Measurements from ENCODE around the gene PPP1R16B. TPM values are rescaled to one million over a fixed set of nuclear protein-coding genes. Genes with fewer than 3 reads are reported as not detected.

PPP1R16B gene
- total and polyA plus RNA-seq, 11 donors: 1.9 to 12.2 (median 6.9) TPM

DNA sequence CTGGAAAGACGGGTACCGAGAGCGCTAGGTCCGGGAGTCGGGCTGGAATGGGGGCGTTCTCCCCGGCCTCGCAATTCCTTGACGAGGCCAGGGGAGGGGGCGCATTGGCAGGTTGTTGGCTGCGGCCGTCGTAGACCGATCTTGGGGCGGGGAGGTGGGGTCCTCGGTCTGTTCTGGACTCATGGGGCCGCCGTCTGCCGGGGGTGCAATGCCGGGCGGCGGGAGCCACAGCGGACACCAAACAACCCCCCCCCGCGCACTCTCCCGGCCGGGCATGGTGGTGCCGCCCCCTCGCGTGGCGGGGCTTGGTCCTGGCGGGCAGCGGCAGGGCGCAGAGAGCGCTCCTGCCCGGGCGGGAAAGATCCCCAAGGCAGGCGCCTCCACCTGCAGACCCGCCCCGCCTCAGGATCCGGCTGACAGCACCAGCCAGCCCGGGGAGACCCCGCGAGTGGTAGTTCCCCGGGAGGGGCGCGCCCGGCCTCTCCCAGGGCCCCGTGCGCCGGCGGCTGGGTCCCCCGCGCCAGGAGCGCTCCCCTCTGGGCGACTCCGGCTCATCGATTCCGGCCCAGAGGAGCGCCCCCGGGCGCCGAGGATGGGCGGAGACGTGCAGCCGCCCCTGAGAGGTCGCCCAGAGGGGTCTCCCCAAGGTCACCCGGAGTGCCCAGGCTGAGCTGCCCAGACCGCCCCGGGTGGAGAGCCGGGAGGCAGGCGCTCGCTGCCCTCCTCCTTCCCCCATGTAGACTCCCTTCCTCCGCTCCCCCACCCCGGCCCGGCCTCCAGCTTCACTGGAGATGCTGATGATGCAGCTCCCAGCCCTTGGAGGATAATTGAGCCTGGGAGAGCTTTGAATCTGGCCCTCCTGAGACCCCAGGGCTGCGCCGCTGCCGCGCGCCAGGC lies 709 bp downstream of the PPP1R16B start:
- TF ChIP-seq POLR2A (IDR thresholded peaks at IDR 0.05): no peak
- TF ChIP-seq CTCF (IDR thresholded peaks at IDR 0.05): peak in 2 of 12 donors; percentile 9 to 15
- Histone ChIP-seq H3K4me1 (peaks cover 0 to 62% (median 33%) of the 10 kb centered on the region in 12 donors), H3K4me3 (peak overlapping the region; percentile 68 to 98 (median 76)), H3K9me3 (no peaks in the 10 kb centered on the region), H3K36me3 (peaks cover 0 to 7% (median 0%) of the 10 kb centered on the region in 9 donors), H3K27ac (peak overlapping the region; percentile 69 to 90 (median 86)), H3K27me3 (peaks cover 3 to 33% (median 17%) of the 10 kb centered on the region in 9 donors)
- DNase-seq (peak in 4 of 5 donors; percentile 33 to 67 (median 34)), ATAC-seq (peak in 2 of 4 donors; percentile 33 to 52)
- WGBS, 4 donors: 1 to 2% (median 1%) methylated on average over 21 to 81 of the region's 81 CpGs
- intact Hi-C loops (cut with DNase I): loop anchor here in 7 of 10 donors (5.0 to 10.0 kb wide), 5 partner anchors 69 to 89 kb away; no protein-coding TSS in a partner anchor

DNA sequence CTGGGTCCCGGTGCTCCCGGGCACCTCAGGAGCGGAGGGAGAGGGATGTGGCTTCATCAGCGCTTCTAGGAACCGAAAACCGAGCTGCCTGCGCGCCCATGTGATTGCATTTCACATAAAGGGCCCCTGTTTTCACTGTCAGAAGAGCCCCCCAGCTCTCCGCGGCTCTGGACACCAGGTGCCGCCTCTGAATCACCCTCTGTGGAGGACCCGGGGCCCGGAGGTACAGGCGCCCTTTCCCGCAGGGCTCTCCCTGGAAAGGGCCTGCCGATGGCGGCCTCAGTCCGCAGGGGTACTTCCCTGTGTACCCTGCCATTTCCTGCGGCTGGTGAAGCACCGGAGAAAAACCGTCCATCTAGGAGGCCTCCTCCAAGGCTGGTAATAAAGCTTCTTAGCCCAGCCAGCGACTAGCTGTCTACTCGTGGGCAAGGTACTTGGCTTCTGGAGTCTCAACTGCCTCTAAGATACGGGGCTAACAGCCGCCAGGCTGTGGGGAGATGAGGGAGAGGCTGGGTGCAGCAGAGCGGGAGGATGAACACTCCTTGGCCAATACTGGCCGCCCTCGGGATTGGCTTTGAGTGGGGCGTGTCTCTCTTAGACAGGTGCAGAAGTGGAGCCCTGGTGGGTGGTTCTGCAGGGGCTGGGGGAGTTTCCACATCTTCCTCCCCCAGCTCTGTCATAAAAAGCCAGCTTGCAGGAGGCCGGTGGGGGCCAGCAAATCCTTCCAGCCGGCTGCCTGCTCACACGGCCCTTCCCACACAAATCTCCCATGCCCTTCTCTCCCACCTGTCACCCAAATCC lies 1.6 kb downstream of the PPP1R16B start:
- H3K9me3 ChIP-seq: no peaks in the 10 kb centered on the region
- WGBS, 4 donors: 15 to 20% (median 16%) methylated on average over 24 to 32 of the region's 32 CpGs
- H3K36me3 ChIP-seq: peaks cover 0 to 8% (median 0%) of the 10 kb centered on the region in 9 donors
- H3K27ac ChIP-seq: peak overlapping the region in 11 of 12 donors; percentile 24 to 90 (median 86)
- H3K4me3 ChIP-seq: peak overlapping the region; percentile 68 to 98 (median 76)
- TF ChIP-seq CTCF (IDR thresholded peaks at IDR 0.05) (no peak), POLR2A (IDR thresholded peaks at IDR 0.05) (no peak)
- peaks cover 0 to 70% (median 38%) of the 10 kb centered on the region in 12 donors for H3K4me1 ChIP-seq
- no peak for DNase-seq
- intact Hi-C loops (cut with DNase I): loop anchor here in 7 of 10 donors (5.0 to 10.0 kb wide), 5 partner anchors 68 to 88 kb away; no protein-coding TSS in a partner anchor
- peak in 1 of 4 donors; percentile 16 for ATAC-seq
- H3K27me3 ChIP-seq: peaks cover 3 to 33% (median 17%) of the 10 kb centered on the region in 9 donors

DNA sequence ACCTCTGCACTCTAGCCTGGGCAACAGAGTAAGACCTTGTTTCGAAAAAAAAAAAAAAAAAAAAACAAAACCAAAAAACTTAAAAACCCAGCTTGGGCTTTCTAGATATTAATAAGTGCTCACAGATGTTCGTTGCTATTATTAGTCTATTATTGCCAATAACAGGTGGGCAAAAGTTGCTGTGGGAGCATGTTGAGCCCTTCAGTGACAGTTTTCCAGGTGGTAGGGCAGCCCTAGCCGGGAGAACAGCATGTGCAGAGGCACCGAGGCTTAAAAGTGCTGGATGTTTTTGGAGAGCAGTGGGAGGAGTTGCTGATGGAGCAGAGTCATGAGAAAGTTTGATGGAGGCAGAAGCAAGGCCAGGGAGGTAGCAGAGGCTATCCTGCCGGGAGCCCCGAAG lies 4.4 kb downstream of the PPP1R16B start:
- Histone ChIP-seq H3K4me3 (no peak overlapping the region), H3K27ac (peak overlapping the region in 2 of 12 donors; percentile 8 to 19), H3K27me3 (peaks cover 3 to 33% (median 17%) of the 10 kb centered on the region in 9 donors), H3K4me1 (peaks cover 2 to 74% (median 44%) of the 10 kb centered on the region in 12 donors), H3K9me3 (no peaks in the 10 kb centered on the region), H3K36me3 (peaks cover 0 to 8% (median 0%) of the 10 kb centered on the region in 9 donors)
- no peak for ATAC-seq
- WGBS, 4 donors: 51 to 53% (median 53%) methylated on average over 6 of the region's 6 CpGs
- TF ChIP-seq POLR2A (IDR thresholded peaks at IDR 0.05) (no peak), CTCF (IDR thresholded peaks at IDR 0.05) (no peak)
- no peak for DNase-seq
- intact Hi-C loops (cut with DNase I): loop anchor here in 7 of 10 donors (5.0 to 10.0 kb wide), 5 partner anchors 65 to 85 kb away; no protein-coding TSS in a partner anchor

Measured in heart left ventricle (tissue), 16 donors.